ENCODE measurements around the gene RAB12.

The RAB12 gene

DNA sequence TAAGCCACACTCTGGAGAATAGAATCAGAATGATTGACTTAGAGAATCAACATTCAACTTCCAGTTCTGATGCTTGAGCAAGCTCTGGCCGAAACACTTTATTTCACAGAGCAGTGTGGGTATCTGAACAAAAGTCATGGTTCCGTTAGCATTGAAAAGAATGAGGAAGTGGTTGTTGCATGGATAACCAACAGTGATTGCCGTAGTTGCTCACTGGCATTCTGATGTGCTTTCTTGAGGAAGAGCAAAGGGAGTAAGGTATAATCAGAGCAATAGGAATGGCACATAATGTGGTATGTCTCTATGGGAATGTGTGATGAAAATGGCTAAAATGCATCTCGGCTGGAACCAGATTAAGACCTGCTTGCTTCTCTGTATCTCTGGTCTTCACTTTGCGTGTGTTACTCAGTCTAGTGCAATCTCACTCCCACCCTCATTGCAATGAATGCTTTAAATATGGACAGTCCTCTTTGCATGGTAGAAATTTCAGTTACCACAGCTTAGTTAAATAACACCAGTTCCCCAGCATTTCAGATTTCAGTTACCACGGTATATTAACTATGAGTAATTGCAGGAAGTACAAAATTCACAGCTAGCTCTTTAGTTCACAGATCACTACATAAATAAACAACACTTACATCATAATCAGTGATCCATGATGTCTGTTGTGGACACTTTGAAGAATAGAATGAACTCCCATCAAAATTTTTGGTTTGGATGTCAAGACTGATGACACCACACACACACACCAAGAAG is 7.8 kb upstream of the RAB12 start:
- no peaks in the 10 kb centered on the region for H3K27me3 ChIP-seq (ENCODE audit: control insufficient read depth, low read length)
- H3K27ac ChIP-seq (ENCODE audit: low read depth, low read length), result peak overlapping the region; percentile 97
- TF ChIP-seq, protein P1, sequence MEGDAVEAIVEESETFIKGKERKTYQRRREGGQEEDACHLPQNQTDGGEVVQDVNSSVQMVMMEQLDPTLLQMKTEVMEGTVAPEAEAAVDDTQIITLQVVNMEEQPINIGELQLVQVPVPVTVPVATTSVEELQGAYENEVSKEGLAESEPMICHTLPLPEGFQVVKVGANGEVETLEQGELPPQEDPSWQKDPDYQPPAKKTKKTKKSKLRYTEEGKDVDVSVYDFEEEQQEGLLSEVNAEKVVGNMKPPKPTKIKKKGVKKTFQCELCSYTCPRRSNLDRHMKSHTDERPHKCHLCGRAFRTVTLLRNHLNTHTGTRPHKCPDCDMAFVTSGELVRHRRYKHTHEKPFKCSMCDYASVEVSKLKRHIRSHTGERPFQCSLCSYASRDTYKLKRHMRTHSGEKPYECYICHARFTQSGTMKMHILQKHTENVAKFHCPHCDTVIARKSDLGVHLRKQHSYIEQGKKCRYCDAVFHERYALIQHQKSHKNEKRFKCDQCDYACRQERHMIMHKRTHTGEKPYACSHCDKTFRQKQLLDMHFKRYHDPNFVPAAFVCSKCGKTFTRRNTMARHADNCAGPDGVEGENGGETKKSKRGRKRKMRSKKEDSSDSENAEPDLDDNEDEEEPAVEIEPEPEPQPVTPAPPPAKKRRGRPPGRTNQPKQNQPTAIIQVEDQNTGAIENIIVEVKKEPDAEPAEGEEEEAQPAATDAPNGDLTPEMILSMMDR (IDR thresholded peaks at IDR 0.05; ENCODE audit: low read depth, low read length, poor library complexity, severe bottlenecking), result no peak
- TF ChIP-seq EZH2phosphoT487 (IDR thresholded peaks at IDR 0.05; ENCODE audit: borderline replicate concordance, low read length), result no peak
- no peaks in the 10 kb centered on the region for H3K9me2 ChIP-seq (replicated peaks; ENCODE audit: control insufficient read depth, low read length)
- no peaks in the 10 kb centered on the region for H3K9me3 ChIP-seq (ENCODE audit: control insufficient read depth, insufficient read depth, low read length)
- H3K4me3 ChIP-seq (ENCODE audit: low read length), result peak overlapping the region; percentile 58
- H3F3A ChIP-seq (ENCODE audit: control insufficient read depth, insufficient read depth), result peaks cover 25% of the 10 kb centered on the region
- no peaks in the 10 kb centered on the region for H4K20me1 ChIP-seq (ENCODE audit: control insufficient read depth, insufficient read depth, low read depth, low read length)
- H3K79me2 ChIP-seq (ENCODE audit: control insufficient read depth, low read length), result no peaks in the 10 kb centered on the region
- no peaks in the 10 kb centered on the region for H3K36me3 ChIP-seq (ENCODE audit: control insufficient read depth, low read length)
- H3K4me1 ChIP-seq (ENCODE audit: control insufficient read depth, low read length), result peaks cover 71% of the 10 kb centered on the region
- H3K4me2 ChIP-seq (ENCODE audit: low read length), result peak overlapping the region; percentile 95

DNA sequence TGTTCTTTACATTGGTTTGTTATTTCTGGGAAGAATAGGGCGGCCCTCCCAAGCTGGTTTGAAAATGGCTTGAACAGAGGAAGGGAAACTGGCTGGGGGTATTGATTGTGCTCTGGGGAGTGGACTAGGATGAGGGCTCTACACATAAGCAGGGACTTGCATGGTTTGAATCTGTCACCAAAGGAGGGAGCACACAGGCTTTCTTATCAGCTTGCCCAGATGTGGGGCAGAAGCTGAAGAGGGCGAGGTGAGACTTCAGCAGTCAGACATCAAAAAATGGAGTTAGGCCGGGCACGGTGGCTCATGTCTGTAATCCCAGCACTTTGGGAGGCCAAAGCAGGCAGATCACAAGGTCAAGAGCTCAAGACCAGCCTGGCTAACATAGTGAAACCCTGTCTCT is 7.2 kb upstream of the RAB12 start:
- Histone ChIP-seq H3K36me3 (ENCODE audit: control insufficient read depth, low read length) (no peaks in the 10 kb centered on the region), H3K9me2 (replicated peaks; ENCODE audit: control insufficient read depth, low read length) (no peaks in the 10 kb centered on the region), H3K27ac (ENCODE audit: low read depth, low read length) (peak overlapping the region; percentile 97), H3K4me2 (ENCODE audit: low read length) (peak overlapping the region; percentile 95), H3F3A (ENCODE audit: control insufficient read depth, insufficient read depth) (peaks cover 27% of the 10 kb centered on the region), H3K79me2 (ENCODE audit: control insufficient read depth, low read length) (no peaks in the 10 kb centered on the region), H3K4me3 (ENCODE audit: low read length) (peak overlapping the region; percentile 58), H3K4me1 (ENCODE audit: control insufficient read depth, low read length) (peaks cover 77% of the 10 kb centered on the region), H3K9me3 (ENCODE audit: control insufficient read depth, insufficient read depth, low read length) (no peaks in the 10 kb centered on the region), H3K27me3 (ENCODE audit: control insufficient read depth, low read length) (no peaks in the 10 kb centered on the region), H4K20me1 (ENCODE audit: control insufficient read depth, insufficient read depth, low read depth, low read length) (no peaks in the 10 kb centered on the region)
- TF ChIP-seq EZH2phosphoT487 (IDR thresholded peaks at IDR 0.05; ENCODE audit: borderline replicate concordance, low read length), result no peak
- TF ChIP-seq, protein P1 (IDR thresholded peaks at IDR 0.05; ENCODE audit: low read depth, low read length, poor library complexity, severe bottlenecking), result no peak

DNA sequence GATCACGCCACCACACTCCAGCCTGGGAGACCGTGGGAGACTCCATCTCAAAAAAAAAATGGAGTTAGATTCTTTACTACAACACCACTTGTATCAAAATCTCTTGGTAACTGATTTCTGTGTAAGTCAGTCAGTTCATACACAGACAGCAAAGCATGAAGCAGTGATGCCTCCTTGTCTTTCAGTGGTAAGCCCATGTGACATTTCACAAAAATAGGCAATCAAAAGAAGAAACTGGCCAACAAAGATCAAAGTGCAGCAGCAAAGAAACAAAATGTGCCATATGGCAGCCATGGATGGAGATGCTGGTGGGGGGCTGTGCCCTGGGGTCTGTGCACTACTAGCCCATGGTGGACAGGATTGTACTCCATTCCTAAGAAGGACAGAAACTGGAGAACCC is 6.7 kb upstream of the RAB12 start:
- TF ChIP-seq, protein P1 (IDR thresholded peaks at IDR 0.05; ENCODE audit: low read depth, low read length, poor library complexity, severe bottlenecking), result no peak
- no peak for TF ChIP-seq EZH2phosphoT487 (IDR thresholded peaks at IDR 0.05; ENCODE audit: borderline replicate concordance, low read length)
- H3K4me1 ChIP-seq (ENCODE audit: control insufficient read depth, low read length), result peaks cover 82% of the 10 kb centered on the region
- H3K27ac ChIP-seq (ENCODE audit: low read depth, low read length), result peak overlapping the region; percentile 97

More for the DNA sequence above, 6.7 kb upstream of the RAB12 start:
- no peaks in the 10 kb centered on the region for H3K9me2 ChIP-seq (replicated peaks; ENCODE audit: control insufficient read depth, low read length)
- H4K20me1 ChIP-seq (ENCODE audit: control insufficient read depth, insufficient read depth, low read depth, low read length), result no peaks in the 10 kb centered on the region
- peaks cover 32% of the 10 kb centered on the region for H3F3A ChIP-seq (ENCODE audit: control insufficient read depth, insufficient read depth)
- peak overlapping the region; percentile 95 for H3K4me2 ChIP-seq (ENCODE audit: low read length)
- peak overlapping the region; percentile 77 for H3K4me3 ChIP-seq (ENCODE audit: low read length)
- H3K9me3 ChIP-seq (ENCODE audit: control insufficient read depth, insufficient read depth, low read length), result no peaks in the 10 kb centered on the region
- H3K27me3 ChIP-seq (ENCODE audit: control insufficient read depth, low read length), result no peaks in the 10 kb centered on the region
- no peaks in the 10 kb centered on the region for H3K79me2 ChIP-seq (ENCODE audit: control insufficient read depth, low read length)
- H3K36me3 ChIP-seq (ENCODE audit: control insufficient read depth, low read length), result no peaks in the 10 kb centered on the region

Measured in DOHH2 (cell line).